B cell (primary cell): ENCODE measurements around the gene NTHL1. TPM values are rescaled to one million over a fixed set of nuclear protein-coding genes. Genes with fewer than 3 reads are reported as not detected.

ENCODE experiments used
- ATAC-seq: fragments of 200-7000 bp; cut with Tn5 transposase; one replicate; pipeline ENCODE4 v1.10.0; 2021; ENCODE audit warnings: low read depth, mild to moderate bottlenecking, moderate number of reproducible peaks, moderate library complexity
- CTCF ChIA-PET: fragments of 350-600 bp; sonication (Branson Sonifier 250); formaldehyde crosslinking; loops from one replicate; lab custom pipeline; 2021; ENCODE audit warnings: antibody characterized with exemption, inconsistent platforms; lab: Charles Lee
- POLR2A ChIA-PET: fragments of 350-600 bp; sonication (Branson Sonifier 250); formaldehyde crosslinking; loops from one replicate; lab custom pipeline; 2021; ENCODE audit warnings: antibody characterized with exemption; lab: Charles Lee
- DNase-seq: peaks from one replicate; pipeline ENCODE4 v3.0.0; 2013
- H2AFZ ChIP-seq: 2 replicates; pipeline ENCODE4 v1.6.1; 2012; ENCODE audit warnings: mild to moderate bottlenecking, low read depth, low read length; ENCODE audit not compliant: insufficient read depth, poor library complexity, severe bottlenecking
- H3K27ac ChIP-seq, 2 donors: 1 replicate in 1 of 2; 2 replicates in 1 of 2; pipeline ENCODE4 v1.5.1; 2012 to 2013; ENCODE audit warnings: low read length in 2 of 2, mild to moderate bottlenecking in 2 of 2, moderate library complexity in 1 of 2
- H3K27me3 ChIP-seq, 4 experiments: fragments of 200-600 bp in 1 of 4; sonication (generic) in 1 of 4; replicated peaks in 1 of 4; 1 replicate in 2 of 4; 2 replicates in 2 of 4; pipeline versions ENCODE4 v1.6.1 to v1.7.0; 2013 to 2016; ENCODE audit warnings: low read length in 3 of 4, mild to moderate bottlenecking in 2 of 4, mixed read lengths in 1 of 4, moderate library complexity in 1 of 4; ENCODE audit not compliant: insufficient read depth in 4 of 4, control insufficient read depth in 3 of 4; ENCODE audit errors: control extremely low read depth in 1 of 4
- H3K36me3 ChIP-seq, 2 experiments: replicated peaks in 1 of 2; 1 replicate in 1 of 2; 2 replicates in 1 of 2; pipeline versions ENCODE4 v1.6.1 to v1.7.1; 2013; ENCODE audit warnings: low read length in 1 of 2; ENCODE audit not compliant: insufficient read depth in 2 of 2, control insufficient read depth in 1 of 2; ENCODE audit errors: control extremely low read depth in 1 of 2, extremely low read depth in 1 of 2
- H3K4me1 ChIP-seq, 2 donors: fragments of 200-600 bp in 1 of 2; sonication (generic) in 1 of 2; 1 replicate in 1 of 2; 2 replicates in 1 of 2; pipeline versions ENCODE4 v1.5.1 to v1.6.1; 2013 to 2017; ENCODE audit warnings: low read length in 2 of 2; ENCODE audit not compliant: control insufficient read depth in 2 of 2, insufficient read depth in 2 of 2
- H3K4me2 ChIP-seq: replicated peaks from 2 replicates; pipeline ENCODE3; 2012; ENCODE audit warnings: mild to moderate bottlenecking, low read depth, low read length; ENCODE audit not compliant: poor library complexity, severe bottlenecking
- H3K4me3 ChIP-seq, 5 experiments: fragments of 200-600 bp in 1 of 5; sonication (generic) in 1 of 5; 1 replicate in 3 of 5; 2 replicates in 2 of 5; pipeline versions ENCODE4 v1.5.1 to v1.7.0; 2011 to 2016; ENCODE audit warnings: low read length in 4 of 5, mild to moderate bottlenecking in 4 of 5, low read depth in 2 of 5, control low read depth in 1 of 5, moderate library complexity in 1 of 5; ENCODE audit not compliant: insufficient read depth in 1 of 5; ENCODE audit errors: control extremely low read depth in 1 of 5, extremely low read depth in 1 of 5
- H3K79me2 ChIP-seq: fragments of 200-600 bp; sonication (generic); one replicate; pipeline ENCODE4 v1.6.0; 2016; ENCODE audit warnings: low read length; ENCODE audit not compliant: control insufficient read depth, insufficient read depth
- H3K9ac ChIP-seq: fragments of 200-600 bp; sonication (generic); 2 replicates; pipeline ENCODE4 v1.6.1; 2017; ENCODE audit warnings: mild to moderate bottlenecking, low read length, moderate library complexity
- H3K9me3 ChIP-seq, 3 donors: one replicate each; pipeline versions ENCODE4 v1.6.1 to v1.7.1; 2013; ENCODE audit warnings: low read length in 2 of 3; ENCODE audit not compliant: control insufficient read depth in 2 of 3, insufficient read depth in 1 of 3; ENCODE audit errors: control extremely low read depth in 1 of 3
- H4K20me1 ChIP-seq: 2 replicates; pipeline ENCODE4 v1.6.0; 2012; ENCODE audit warnings: mild to moderate bottlenecking, low read length; ENCODE audit not compliant: insufficient read depth, control insufficient read depth, poor library complexity, severe bottlenecking
- H3K27ac Mint-ChIP-seq: one replicate; pipeline ENCODE4 v1.8.0; 2021; ENCODE audit warnings: mixed read lengths
- H3K27me3 Mint-ChIP-seq: one replicate; pipeline ENCODE4 v1.8.0; 2021; ENCODE audit warnings: mixed read lengths
- H3K4me1 Mint-ChIP-seq: one replicate; pipeline ENCODE4 v1.8.0; 2021; ENCODE audit warnings: mixed read lengths
- H3K4me3 Mint-ChIP-seq: one replicate; pipeline ENCODE4 v1.8.0; 2021; ENCODE audit warnings: mixed read lengths
- H3K9me3 Mint-ChIP-seq: one replicate; pipeline ENCODE4 v1.8.0; 2022; ENCODE audit warnings: mixed read lengths; ENCODE audit not compliant: insufficient read depth
- CTCF ChIP-seq: fragments of 200-600 bp; IDR thresholded peaks from one replicate; pipeline ENCODE4 v1.8.0; 2022; ENCODE audit warnings: antibody characterized with exemption, mild to moderate bottlenecking
- EZH2 ChIP-seq: IDR thresholded peaks from 2 replicates; pipeline ENCODE4 v1.6.1; 2012; ENCODE audit warnings: borderline replicate concordance, low read depth, mild to moderate bottlenecking, moderate library complexity, low read length; ENCODE audit not compliant: insufficient read depth, poor library complexity, severe bottlenecking
- WGBS: methylation state at CpG from one replicate; pipeline ENCODE4 v1.1.5; 2013; ENCODE audit warnings: missing lambda C conversion rate; ENCODE audit not compliant: insufficient coverage; 5-methylcytosine and 5-hydroxymethylcytosine counted together
- intact Hi-C: fragments of 100-400 bp; cut with micrococcal nuclease; formaldehyde crosslinking; loops from one replicate; pipeline ENCODE4 v1.10.0; 2022
- polyA plus RNA-seq: library from polyadenylated mRNA; depleted of rRNA; stranded (reverse); fragments of >200 nt; gene quantifications from 2 replicates; pipeline ENCODE4 v1.2.3, GENCODE V29; 2012
- total RNA-seq, 2 donors: library from RNA; stranded (reverse); fragments of 120-200 nt in 1 of 2; gene quantifications; 1 replicate in 1 of 2; 2 replicates in 1 of 2; pipeline versions ENCODE4 v1.2.3 to v1.2.4, GENCODE V29; 2013 to 2022

NTHL1 gene
- total and polyA plus RNA-seq, 2 donors (not counting 1 experiment from before 2014, with no cell fraction given), result 17.5 to 27.6 TPM

- no peaks in the 10 kb centered on the region for H3K9me3 Mint-ChIP-seq
- intact Hi-C loops, result no loop called here
- Histone ChIP-seq H3K27ac (no peak overlapping the region), H2AFZ (no peak overlapping the region), H3K27me3 (peaks cover 0 to 41% (median 13%) of the 10 kb centered on the region in 4 experiments), H3K9me3 (peaks cover 0 to 13% (median 0%) of the 10 kb centered on the region in 3 donors), H4K20me1 (no peaks in the 10 kb centered on the region), H3K36me3 (no peaks in the 10 kb centered on the region), H3K4me2 (no peak overlapping the region), H3K4me3 (no peak overlapping the region), H3K9ac (no peak overlapping the region), H3K79me2 (no peaks in the 10 kb centered on the region), H3K4me1 (peaks cover 12 to 16% of the 10 kb centered on the region in 2 donors)
- TF ChIP-seq EZH2 (no peak), CTCF (no peak)
- H3K4me1 Mint-ChIP-seq, result peaks cover 5% of the 10 kb centered on the region
- peaks cover 10% of the 10 kb centered on the region for H3K27me3 Mint-ChIP-seq
- H3K4me3 Mint-ChIP-seq, result no peak overlapping the region
- no peak for DNase-seq
- WGBS, result 84% methylated on average over 6 of the region's 11 CpGs
- ChIA-PET POLR2A (interaction anchor here (0.6 kb wide), 1 partner anchor 8 kb away, joined by 3 read pairs; no protein-coding TSS in a partner anchor), CTCF (interaction anchor here (0.6 to 1.0 kb wide), 2 partner anchors 110 to 116 kb away, joined by 3 to 4 read pairs; no protein-coding TSS in a partner anchor)
- no peak for ATAC-seq
- H3K27ac Mint-ChIP-seq, result no peak overlapping the region
These were observed 17.6 kb downstream of the NTHL1 start for GRCh38 chr16:2030036-2030435.

GRCh38 chr16:2029350-2029749, 18.3 kb downstream of the NTHL1 start:
- H3K36me3 ChIP-seq, result no peaks in the 10 kb centered on the region
- CTCF ChIA-PET, result no interaction called here
- TF ChIP-seq EZH2 (no peak), CTCF (no peak)
- no peak for ATAC-seq
- peaks cover 12 to 16% of the 10 kb centered on the region in 2 donors for H3K4me1 ChIP-seq
- no peak overlapping the region for H2AFZ ChIP-seq
- H3K4me1 Mint-ChIP-seq, result peaks cover 5% of the 10 kb centered on the region
- no peaks in the 10 kb centered on the region for H3K9me3 Mint-ChIP-seq
- H3K27ac ChIP-seq, result no peak overlapping the region
- 96% methylated on average over 20 of the region's 22 CpGs for WGBS
- DNase-seq, result no peak
- POLR2A ChIA-PET, result interaction anchor here (0.6 kb wide), 1 partner anchor 9 kb away, joined by 3 read pairs; no protein-coding TSS in a partner anchor
- H3K79me2 ChIP-seq, result no peaks in the 10 kb centered on the region
- intact Hi-C loops, result loop anchor here (10.0 kb wide), 2 partner anchors 225 to 475 kb away; partner anchors contain the start of gene ECI1
- H3K27me3 Mint-ChIP-seq, result peaks cover 10% of the 10 kb centered on the region
- H3K9ac ChIP-seq, result no peak overlapping the region
- H3K4me3 Mint-ChIP-seq, result no peak overlapping the region
- H4K20me1 ChIP-seq, result no peaks in the 10 kb centered on the region
- H3K9me3 ChIP-seq, result peaks cover 0 to 13% (median 0%) of the 10 kb centered on the region in 3 donors
- H3K27me3 ChIP-seq, result peaks cover 0 to 39% (median 14%) of the 10 kb centered on the region in 4 experiments
- H3K27ac Mint-ChIP-seq, result no peak overlapping the region
- H3K4me2 ChIP-seq, result no peak overlapping the region
- no peak overlapping the region for H3K4me3 ChIP-seq
